Esophagus squamous epithelium (tissue), 5 donors: ENCODE measurements around the gene TMEM132D. TPM values are rescaled to one million over a fixed set of nuclear protein-coding genes. Genes with fewer than 3 reads are reported as not detected.

Experiments used
- DNase-seq: peaks from one replicate; lab custom pipeline; 2025; lab: John Stamatoyannopoulos, UW
- H3K27ac ChIP-seq, 4 donors: fragments of 200-600 bp; sonication (generic); one replicate each; pipeline ENCODE4 v1.5.1; 2016 to 2019; ENCODE audit warnings: mild to moderate bottlenecking in 1 of 4
- H3K27me3 ChIP-seq, 4 donors: fragments of 200-600 bp; sonication (generic); 1 replicate in 3 of 4; 2 replicates in 1 of 4; pipeline versions ENCODE4 v1.5.1 to v1.6.0; 2017 to 2021; ENCODE audit warnings: antibody characterized with exemption in 1 of 4
- H3K36me3 ChIP-seq, 3 donors: fragments of 200-600 bp; sonication (generic); one replicate each; pipeline ENCODE4 v1.5.1; 2016 to 2019
- H3K4me1 ChIP-seq, 3 donors: fragments of 200-600 bp; sonication (generic); one replicate each; pipeline ENCODE4 v1.5.1; 2017 to 2019
- H3K4me3 ChIP-seq, 4 donors: fragments of 200-600 bp; sonication (generic); 1 replicate in 3 of 4; 2 replicates in 1 of 4; pipeline ENCODE4 v1.5.1; 2016 to 2019; ENCODE audit warnings: mild to moderate bottlenecking in 2 of 4, moderate library complexity in 1 of 4
- H3K9me3 ChIP-seq, 3 donors: fragments of 200-600 bp; sonication (generic); one replicate each; pipeline ENCODE4 v1.5.1; 2016 to 2019
- CTCF ChIP-seq, 6 experiments: fragments of 450-650 bp in 4 of 6; fragments of 200-600 bp in 2 of 6; sonication (generic) in 2 of 6; IDR thresholded peaks; one replicate each; pipeline ENCODE4 v1.5.1; 2016 to 2019; ENCODE audit warnings: antibody characterized with exemption in 6 of 6, mild to moderate bottlenecking in 4 of 6, moderate library complexity in 4 of 6
- POLR2A ChIP-seq, 4 donors: fragments of 450-650 bp; IDR thresholded peaks; one replicate each; pipeline ENCODE4 v1.6.1; 2017; ENCODE audit warnings: antibody characterized with exemption in 4 of 4, mild to moderate bottlenecking in 4 of 4, moderate library complexity in 3 of 4
- WGBS, 2 donors: methylation state at CpG; one replicate each; pipeline ENCODE4 v1.1.5; 2018; 5-methylcytosine and 5-hydroxymethylcytosine counted together
- intact Hi-C: fragments of 100-400 bp; cut with DNase I; formaldehyde crosslinking; loops from one replicate; pipeline ENCODE4 v1.15.0; 2022
- total RNA-seq, 4 donors: library from RNA; depleted of rRNA; stranded (reverse); fragments of >200 nt; gene quantifications; one replicate each; pipeline ENCODE4 v1.1.0, GENCODE V29; 2016
- donor health status: DM: yes; HTN: yes; CAD: no.

Gene TMEM132D
- total RNA-seq, 4 donors from 2014 or later, result not detected

DNA sequence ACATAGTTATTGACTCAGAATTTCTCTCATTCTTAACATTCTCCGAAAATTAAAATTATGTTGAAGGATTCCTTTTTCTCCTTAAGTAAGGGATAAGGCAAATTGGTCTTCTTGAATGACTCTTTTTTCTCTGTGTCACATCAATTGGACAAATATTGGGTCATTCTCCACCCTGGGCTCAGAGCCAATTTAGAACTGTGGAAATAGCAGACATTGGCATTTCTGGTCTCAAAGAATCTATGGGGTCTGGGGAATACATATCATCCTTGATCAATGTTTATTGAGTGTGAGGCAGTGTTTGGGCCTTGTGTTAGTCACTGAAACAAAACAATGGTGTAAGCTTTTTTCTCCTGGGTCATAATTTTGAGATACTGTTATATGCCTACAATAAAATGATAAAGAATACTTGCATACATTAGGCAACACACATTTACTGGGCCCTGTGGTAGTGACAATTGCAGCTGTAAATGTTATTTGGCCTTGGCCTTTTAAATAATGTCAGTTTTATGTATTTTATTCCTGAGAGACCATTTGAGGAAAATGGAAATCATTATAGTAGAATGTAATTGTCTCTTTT, 414.6 kb downstream of the TMEM132D start:
- Histone ChIP-seq H3K27ac (no peak overlapping the region), H3K9me3 (peaks cover 0 to 6% (median 0%) of the 10 kb centered on the region in 3 donors), H3K4me1 (no peaks in the 10 kb centered on the region), H3K4me3 (no peak overlapping the region), H3K36me3 (no peaks in the 10 kb centered on the region), H3K27me3 (no peaks in the 10 kb centered on the region)
- no peak for DNase-seq
- whole genome bisulfite sequencing, 2 donors, result 61 to 63% methylated on average over 1 of the region's 1 CpG
- TF ChIP-seq CTCF (IDR thresholded peaks at IDR 0.05), result no peak
- TF ChIP-seq POLR2A (IDR thresholded peaks at IDR 0.05), result no peak
- intact Hi-C loops, result no loop called here

DNA sequence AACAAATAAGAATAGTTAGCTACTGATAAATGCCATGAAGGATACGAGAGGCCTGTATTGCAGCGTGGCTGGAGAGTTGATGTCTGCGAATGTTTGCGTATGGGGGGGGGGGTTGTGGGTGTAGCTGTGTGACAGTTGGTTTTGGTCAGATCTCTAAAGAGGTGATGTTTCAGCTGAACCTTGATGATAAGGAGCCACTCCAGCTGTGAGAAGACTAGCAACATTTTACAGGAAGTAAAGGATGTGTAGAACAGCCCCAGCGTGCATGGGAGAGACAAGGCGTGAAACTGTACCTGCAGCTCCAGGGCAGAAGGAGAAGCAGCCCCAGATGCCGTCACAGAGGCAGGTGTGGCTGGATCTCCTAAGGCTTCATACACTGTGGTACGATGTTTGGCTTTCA, 416.9 kb downstream of the TMEM132D start:
- H3K27me3 ChIP-seq, result no peaks in the 10 kb centered on the region
- no peak for DNase-seq
- intact Hi-C loops, result no loop called here
- no peak overlapping the region for H3K4me3 ChIP-seq
- TF ChIP-seq POLR2A (IDR thresholded peaks at IDR 0.05) (no peak), CTCF (IDR thresholded peaks at IDR 0.05) (no peak)
- 62 to 64% methylated on average over 8 of the region's 8 CpGs for WGBS, 2 donors
- peaks cover 0 to 6% (median 0%) of the 10 kb centered on the region in 3 donors for H3K9me3 ChIP-seq
- no peak overlapping the region for H3K27ac ChIP-seq
- H3K4me1 ChIP-seq, result no peaks in the 10 kb centered on the region
- H3K36me3 ChIP-seq, result no peaks in the 10 kb centered on the region

DNA sequence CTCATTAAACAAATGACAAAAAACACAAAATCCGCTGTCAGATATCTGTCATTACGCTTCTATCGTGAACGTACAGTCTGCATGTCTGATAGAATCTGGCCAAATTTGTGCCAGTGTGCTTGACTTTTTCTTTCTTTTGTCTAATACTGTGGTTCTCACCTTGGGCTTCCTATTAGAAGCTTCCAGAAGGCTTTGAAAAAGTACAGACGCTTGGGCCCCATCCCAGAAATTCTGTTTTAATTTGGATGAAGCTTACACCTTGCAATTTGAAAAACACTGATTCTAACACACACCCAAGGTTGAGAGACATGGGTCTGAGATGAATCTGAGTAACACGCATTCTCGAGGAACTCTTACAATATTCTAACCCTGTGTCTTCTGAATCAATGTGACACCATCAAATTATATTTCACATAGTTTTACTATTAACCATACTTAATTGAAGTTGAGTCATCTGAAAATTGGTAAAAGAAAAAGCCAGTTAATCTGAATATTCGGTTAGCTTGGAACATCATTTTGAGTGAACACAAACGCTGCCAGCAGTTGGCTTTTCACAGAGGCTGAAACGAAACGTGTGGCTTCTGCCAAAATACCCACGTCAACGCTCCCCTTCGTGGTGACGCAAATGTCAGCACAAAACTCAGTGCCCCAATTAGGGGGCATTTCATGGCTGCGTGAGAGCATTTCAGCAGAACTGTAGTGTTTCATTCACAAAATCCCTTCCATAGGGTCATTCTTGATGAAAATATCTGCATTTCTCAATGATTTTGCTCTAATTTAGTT, 420.5 kb downstream of the TMEM132D start:
- no peaks in the 10 kb centered on the region for H3K9me3 ChIP-seq
- intact Hi-C loops, result no loop called here
- 77 to 84% methylated on average over 16 of the region's 16 CpGs for WGBS, 2 donors
- H3K27ac ChIP-seq, result no peak overlapping the region
- H3K36me3 ChIP-seq, result no peaks in the 10 kb centered on the region
- TF ChIP-seq CTCF (IDR thresholded peaks at IDR 0.05), result no peak
- TF ChIP-seq POLR2A (IDR thresholded peaks at IDR 0.05), result no peak
- H3K4me1 ChIP-seq, result no peaks in the 10 kb centered on the region
- H3K4me3 ChIP-seq, result no peak overlapping the region
- DNase-seq, result no peak
- no peaks in the 10 kb centered on the region for H3K27me3 ChIP-seq

- no peak for DNase-seq
These were observed 421.9 kb downstream of the TMEM132D start for GRCh38 chr12:129481921-129482320.

More at GRCh38 chr12:129481921-129482320, 421.9 kb downstream of the TMEM132D start:
- Histone ChIP-seq H3K9me3 (no peaks in the 10 kb centered on the region), H3K27me3 (no peaks in the 10 kb centered on the region), H3K4me1 (no peaks in the 10 kb centered on the region), H3K36me3 (no peaks in the 10 kb centered on the region), H3K4me3 (no peak overlapping the region), H3K27ac (no peak overlapping the region)
- no peak for TF ChIP-seq POLR2A (IDR thresholded peaks at IDR 0.05)
- TF ChIP-seq CTCF (IDR thresholded peaks at IDR 0.05), result no peak
- WGBS, 2 donors, result 90 to 95% methylated on average over 7 to 8 of the region's 10 CpGs
- intact Hi-C loops, result no loop called here
